Liver (tissue), 9 donors: ENCODE results near the gene LCN10. TPM values are rescaled to one million over a fixed set of nuclear protein-coding genes. Genes with fewer than 3 reads are reported as not detected.

Experiments used
- DNase-seq: peaks from one replicate; pipeline ENCODE4 v3.0.0-alpha.2; 2017; ENCODE audit warnings: low spot score
- H3K27ac ChIP-seq, 2 donors: one replicate each; pipeline ENCODE4 v1.7.0; 2013; ENCODE audit warnings: inconsistent platforms in 2 of 2, low read length in 2 of 2, control low read depth in 1 of 2, low read depth in 1 of 2, mild to moderate bottlenecking in 1 of 2
- H3K27me3 ChIP-seq, 4 donors: one replicate each; pipeline versions ENCODE4 v1.6.1 to v1.7.0; 2013; ENCODE audit warnings: low read length in 3 of 4, inconsistent platforms in 1 of 4, mild to moderate bottlenecking in 1 of 4, moderate library complexity in 1 of 4; ENCODE audit not compliant: control insufficient read depth in 4 of 4, insufficient read depth in 4 of 4
- H3K36me3 ChIP-seq, 4 donors: one replicate each; pipeline versions ENCODE4 v1.6.1 to v1.7.0; 2013; ENCODE audit warnings: low read length in 3 of 4, mild to moderate bottlenecking in 3 of 4, low read depth in 1 of 4, moderate library complexity in 1 of 4; ENCODE audit not compliant: control insufficient read depth in 4 of 4, insufficient read depth in 3 of 4
- H3K4me1 ChIP-seq, 4 donors: one replicate each; pipeline versions ENCODE4 v1.6.1 to v1.7.0; 2013; ENCODE audit warnings: low read length in 3 of 4, mild to moderate bottlenecking in 3 of 4, moderate library complexity in 1 of 4; ENCODE audit not compliant: control insufficient read depth in 4 of 4, insufficient read depth in 4 of 4
- H3K4me3 ChIP-seq, 3 donors: one replicate each; pipeline versions ENCODE4 v1.6.1 to v1.7.0; 2013; ENCODE audit warnings: low read length in 3 of 3, control low read depth in 1 of 3, low read depth in 1 of 3, mild to moderate bottlenecking in 1 of 3
- H3K9ac ChIP-seq, 2 donors: one replicate each; pipeline ENCODE4 v1.7.0; 2013; ENCODE audit warnings: low read length in 2 of 2, mild to moderate bottlenecking in 2 of 2, moderate library complexity in 2 of 2, control low read depth in 1 of 2, low read depth in 1 of 2
- H3K9me3 ChIP-seq, 4 donors: one replicate each; pipeline versions ENCODE4 v1.6.1 to v1.7.0; 2013; ENCODE audit warnings: low read length in 3 of 4; ENCODE audit not compliant: control insufficient read depth in 4 of 4
- ATF3 ChIP-seq: IDR thresholded peaks from 2 replicates; pipeline ENCODE4 v1.6.1; 2016; ENCODE audit warnings: antibody characterized with exemption
- CTCF ChIP-seq: fragments of 150-350 bp; IDR thresholded peaks from 2 replicates; pipeline ENCODE4 v1.5.1; 2017; ENCODE audit warnings: improper control_type of control experiment, low read depth, low read length; ENCODE audit not compliant: missing input control
- FOXA1 ChIP-seq: IDR thresholded peaks from 2 replicates; pipeline ENCODE4 v1.6.1; 2016; ENCODE audit warnings: antibody characterized with exemption
- FOXA2 ChIP-seq: IDR thresholded peaks from 2 replicates; pipeline ENCODE4 v1.6.1; 2016; ENCODE audit warnings: antibody characterized with exemption
- GABPA ChIP-seq, 2 donors: IDR thresholded peaks in 1 of 2; conservative IDR thresholded peaks in 1 of 2; 2 replicates each; pipeline ENCODE4 v1.6.1; 2016; ENCODE audit warnings: antibody characterized with exemption in 2 of 2, mild to moderate bottlenecking in 1 of 2, moderate library complexity in 1 of 2
- HNF4A ChIP-seq, 2 donors: conservative IDR thresholded peaks; 2 replicates each; pipeline ENCODE4 v1.6.1; 2016; ENCODE audit warnings: antibody characterized with exemption in 2 of 2, mild to moderate bottlenecking in 2 of 2
- HNF4G ChIP-seq: IDR thresholded peaks from 2 replicates; pipeline ENCODE4 v1.6.1; 2016; ENCODE audit warnings: antibody characterized with exemption
- RAD21 ChIP-seq, 2 donors: IDR thresholded peaks; 2 replicates each; pipeline ENCODE4 v1.6.1; 2016; ENCODE audit warnings: antibody characterized with exemption in 2 of 2, mild to moderate bottlenecking in 2 of 2
- SP1 ChIP-seq: IDR thresholded peaks from 2 replicates; pipeline ENCODE4 v1.6.1; 2018; ENCODE audit warnings: antibody characterized with exemption, mild to moderate bottlenecking
- YY1 ChIP-seq: IDR thresholded peaks from 2 replicates; pipeline ENCODE4 v1.6.1; 2016; ENCODE audit warnings: antibody characterized with exemption, mild to moderate bottlenecking
- WGBS: extraction: QIAGEN DNeasy Blood & Tissue Kit; methylation state at CpG from one replicate; pipeline ENCODE4 v1.1.7; 2013; 5-methylcytosine and 5-hydroxymethylcytosine counted together
- polyA plus RNA-seq, 2 donors: library from polyadenylated mRNA; stranded (reverse) in 1 of 2; unstranded in 1 of 2; fragments of 200-250 nt in 1 of 2; fragments of >200 nt in 1 of 2; fragmentation: Nextera tagmentation in 1 of 2; extraction: Ambion mirVana in 1 of 2; gene quantifications; one replicate each; pipeline versions ENCODE4 v1.2.1 to v1.2.3, GENCODE V29; 2013 to 2015
- total RNA-seq, 2 donors: library from RNA; depleted of rRNA; stranded (reverse); fragments of >200 nt; gene quantifications; one replicate each; pipeline ENCODE4 v1.2.3, GENCODE V29; 2014
- TF ChIP-seq, protein P1 (sequence below): IDR thresholded peaks from 2 replicates; pipeline ENCODE4 v1.6.1; 2016; ENCODE audit warnings: antibody characterized with exemption, mild to moderate bottlenecking
- TF ChIP-seq, protein P2 (sequence below): IDR thresholded peaks from 2 replicates; pipeline ENCODE4 v1.6.1; 2016; ENCODE audit warnings: antibody characterized with exemption
- TF ChIP-seq, protein P3 (sequence below): IDR thresholded peaks from 2 replicates; pipeline ENCODE4 v1.6.1; 2016; ENCODE audit warnings: antibody characterized with exemption
- donor health status: healthy.
- donor health status: healthy.
- donor health status: healthy.
- donor health status: healthy.
- donor health status: healthy.

The LCN10 gene
- total and polyA plus RNA-seq, 4 donors = 0.08 to 0.14 (median 0.11) TPM

- peaks cover 0 to 32% (median 13%) of the 10 kb centered on the region in 4 donors for H3K4me1 ChIP-seq
- WGBS = 59% methylated on average over 24 of the region's 24 CpGs
- no peak overlapping the region for H3K9ac ChIP-seq
- no peaks in the 10 kb centered on the region for H3K27me3 ChIP-seq
- no peak for DNase-seq
- no peak overlapping the region for H3K27ac ChIP-seq
- no peaks in the 10 kb centered on the region for H3K9me3 ChIP-seq
- H3K4me3 ChIP-seq = no peak overlapping the region
- TF ChIP-seq HNF4G (no peak), GABPA (IDR thresholded peaks at IDR 0.05 in 1 of 2, conservative IDR thresholded peaks at IDR 0.05 in 1 of 2) (no peak), ATF3 (no peak), YY1 (no peak), HNF4A (conservative IDR thresholded peaks at IDR 0.05) (no peak), FOXA1 (no peak), RAD21 (IDR thresholded peaks at IDR 0.05) (no peak), SP1 (no peak), CTCF (no peak)
- TF ChIP-seq, protein P1, sequence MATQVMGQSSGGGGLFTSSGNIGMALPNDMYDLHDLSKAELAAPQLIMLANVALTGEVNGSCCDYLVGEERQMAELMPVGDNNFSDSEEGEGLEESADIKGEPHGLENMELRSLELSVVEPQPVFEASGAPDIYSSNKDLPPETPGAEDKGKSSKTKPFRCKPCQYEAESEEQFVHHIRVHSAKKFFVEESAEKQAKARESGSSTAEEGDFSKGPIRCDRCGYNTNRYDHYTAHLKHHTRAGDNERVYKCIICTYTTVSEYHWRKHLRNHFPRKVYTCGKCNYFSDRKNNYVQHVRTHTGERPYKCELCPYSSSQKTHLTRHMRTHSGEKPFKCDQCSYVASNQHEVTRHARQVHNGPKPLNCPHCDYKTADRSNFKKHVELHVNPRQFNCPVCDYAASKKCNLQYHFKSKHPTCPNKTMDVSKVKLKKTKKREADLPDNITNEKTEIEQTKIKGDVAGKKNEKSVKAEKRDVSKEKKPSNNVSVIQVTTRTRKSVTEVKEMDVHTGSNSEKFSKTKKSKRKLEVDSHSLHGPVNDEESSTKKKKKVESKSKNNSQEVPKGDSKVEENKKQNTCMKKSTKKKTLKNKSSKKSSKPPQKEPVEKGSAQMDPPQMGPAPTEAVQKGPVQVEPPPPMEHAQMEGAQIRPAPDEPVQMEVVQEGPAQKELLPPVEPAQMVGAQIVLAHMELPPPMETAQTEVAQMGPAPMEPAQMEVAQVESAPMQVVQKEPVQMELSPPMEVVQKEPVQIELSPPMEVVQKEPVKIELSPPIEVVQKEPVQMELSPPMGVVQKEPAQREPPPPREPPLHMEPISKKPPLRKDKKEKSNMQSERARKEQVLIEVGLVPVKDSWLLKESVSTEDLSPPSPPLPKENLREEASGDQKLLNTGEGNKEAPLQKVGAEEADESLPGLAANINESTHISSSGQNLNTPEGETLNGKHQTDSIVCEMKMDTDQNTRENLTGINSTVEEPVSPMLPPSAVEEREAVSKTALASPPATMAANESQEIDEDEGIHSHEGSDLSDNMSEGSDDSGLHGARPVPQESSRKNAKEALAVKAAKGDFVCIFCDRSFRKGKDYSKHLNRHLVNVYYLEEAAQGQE = no peak
- TF ChIP-seq, protein P2, sequence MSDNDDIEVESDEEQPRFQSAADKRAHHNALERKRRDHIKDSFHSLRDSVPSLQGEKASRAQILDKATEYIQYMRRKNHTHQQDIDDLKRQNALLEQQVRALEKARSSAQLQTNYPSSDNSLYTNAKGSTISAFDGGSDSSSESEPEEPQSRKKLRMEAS = no peak
- H3K36me3 ChIP-seq = peaks cover 7 to 19% (median 14%) of the 10 kb centered on the region in 4 donors
Observed at GRCh38 chr9:136719195-136719880, 23.4 kb downstream of the LCN10 start.

GRCh38 chr9:136718345-136719194 lies 24.2 kb downstream of the LCN10 start:
- no peak overlapping the region for H3K9ac ChIP-seq
- H3K27ac ChIP-seq = no peak overlapping the region
- no peak for DNase-seq
- WGBS = 70% methylated on average over 20 of the region's 20 CpGs
- no peaks in the 10 kb centered on the region for H3K27me3 ChIP-seq
- peaks cover 0 to 29% (median 10%) of the 10 kb centered on the region in 4 donors for H3K4me1 ChIP-seq
- no peaks in the 10 kb centered on the region for H3K9me3 ChIP-seq
- H3K36me3 ChIP-seq = peaks cover 5 to 12% (median 8%) of the 10 kb centered on the region in 4 donors
- no peak overlapping the region for H3K4me3 ChIP-seq
- TF ChIP-seq YY1 (no peak), SP1 (no peak), GABPA (IDR thresholded peaks at IDR 0.05 in 1 of 2, conservative IDR thresholded peaks at IDR 0.05 in 1 of 2) (no peak), FOXA2 (no peak)
- TF ChIP-seq, protein P3, sequence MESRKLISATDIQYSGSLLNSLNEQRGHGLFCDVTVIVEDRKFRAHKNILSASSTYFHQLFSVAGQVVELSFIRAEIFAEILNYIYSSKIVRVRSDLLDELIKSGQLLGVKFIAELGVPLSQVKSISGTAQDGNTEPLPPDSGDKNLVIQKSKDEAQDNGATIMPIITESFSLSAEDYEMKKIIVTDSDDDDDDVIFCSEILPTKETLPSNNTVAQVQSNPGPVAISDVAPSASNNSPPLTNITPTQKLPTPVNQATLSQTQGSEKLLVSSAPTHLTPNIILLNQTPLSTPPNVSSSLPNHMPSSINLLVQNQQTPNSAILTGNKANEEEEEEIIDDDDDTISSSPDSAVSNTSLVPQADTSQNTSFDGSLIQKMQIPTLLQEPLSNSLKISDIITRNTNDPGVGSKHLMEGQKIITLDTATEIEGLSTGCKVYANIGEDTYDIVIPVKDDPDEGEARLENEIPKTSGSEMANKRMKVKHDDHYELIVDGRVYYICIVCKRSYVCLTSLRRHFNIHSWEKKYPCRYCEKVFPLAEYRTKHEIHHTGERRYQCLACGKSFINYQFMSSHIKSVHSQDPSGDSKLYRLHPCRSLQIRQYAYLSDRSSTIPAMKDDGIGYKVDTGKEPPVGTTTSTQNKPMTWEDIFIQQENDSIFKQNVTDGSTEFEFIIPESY = no peak
- TF ChIP-seq, protein P2 = no peak
